Measurements from ENCODE around the gene LRRC3C.

The LRRC3C gene

DNA sequence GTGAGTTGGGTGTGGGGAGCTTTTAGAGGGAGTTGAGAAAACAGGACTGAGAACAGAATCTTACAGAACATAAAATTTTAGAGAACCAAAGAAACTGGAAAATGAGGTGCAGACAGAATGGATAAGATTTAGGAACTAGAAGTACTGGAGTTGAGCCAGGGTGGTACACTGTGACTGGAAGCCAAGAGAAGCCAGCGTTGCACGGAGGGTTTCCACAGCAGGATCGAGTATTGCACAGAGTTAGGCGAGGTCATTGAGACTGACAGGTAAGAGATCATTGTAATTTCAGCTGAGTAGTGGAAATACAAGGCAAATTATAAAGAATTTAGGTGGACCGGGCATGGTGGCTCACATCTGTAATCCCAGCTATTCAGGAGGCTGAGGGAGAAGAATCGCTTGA, 41.8 kb downstream of the LRRC3C start:
- TF ChIP-seq CTCF (IDR thresholded peaks at IDR 0.05; ENCODE audit: low read length, missing control alignments), result no peak
- H3K4me3 ChIP-seq (replicated peaks; ENCODE audit: low read depth, low read length), result no peak overlapping the region
- DNase-seq (ENCODE audit: low read depth), result no peak

GRCh38 chr17:39970157-39970692, 42.7 kb downstream of the LRRC3C start:
- no peak for TF ChIP-seq CTCF (IDR thresholded peaks at IDR 0.05; ENCODE audit: low read length, missing control alignments)
- no peak overlapping the region for H3K4me3 ChIP-seq (replicated peaks; ENCODE audit: low read depth, low read length)
- no peak for DNase-seq (ENCODE audit: low read depth)

DNA sequence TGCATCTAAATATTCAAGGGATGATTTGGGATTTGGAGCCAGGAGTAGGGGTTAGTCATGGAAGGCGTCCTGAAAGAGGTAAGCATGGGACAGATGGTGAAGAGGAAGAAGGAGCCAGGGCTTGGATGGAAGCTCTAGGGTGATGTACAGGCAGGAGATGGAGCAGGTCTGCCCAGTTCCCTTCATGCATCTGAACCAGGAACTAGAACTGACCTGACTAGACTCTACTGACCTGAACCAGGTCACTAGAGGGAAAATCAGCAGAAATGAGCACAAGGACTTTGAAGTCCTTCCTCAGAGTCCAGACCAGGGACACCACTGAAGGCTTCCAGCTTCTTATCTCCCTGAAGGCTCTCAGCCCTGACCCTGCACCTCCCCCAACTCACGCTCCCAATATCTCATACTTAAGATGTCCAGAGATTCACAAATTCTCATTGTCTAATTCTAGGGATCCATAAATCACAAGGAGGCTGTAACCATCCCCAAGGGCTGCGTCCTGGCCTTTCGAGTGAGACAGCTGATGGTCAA, 43.6 kb downstream of the LRRC3C start:
- DNase-seq (ENCODE audit: low read depth), result no peak
- H3K4me3 ChIP-seq (replicated peaks; ENCODE audit: low read depth, low read length), result no peak overlapping the region
- TF ChIP-seq CTCF (IDR thresholded peaks at IDR 0.05; ENCODE audit: low read length, missing control alignments), result no peak

GRCh38 chr17:39972271-39972670, 44.7 kb downstream of the LRRC3C start:
- no peak for TF ChIP-seq CTCF (IDR thresholded peaks at IDR 0.05; ENCODE audit: low read length, missing control alignments)
- DNase-seq (ENCODE audit: low read depth), result no peak
- no peak overlapping the region for H3K4me3 ChIP-seq (replicated peaks; ENCODE audit: low read depth, low read length)

- no peak for TF ChIP-seq CTCF (IDR thresholded peaks at IDR 0.05; ENCODE audit: low read length, missing control alignments)
- H3K4me3 ChIP-seq (replicated peaks; ENCODE audit: low read depth, low read length), result no peak overlapping the region
- peak; percentile 53 for DNase-seq (ENCODE audit: low read depth)
Observed at GRCh38 chr17:39973496-39973895, 46.0 kb downstream of the LRRC3C start.

DNA sequence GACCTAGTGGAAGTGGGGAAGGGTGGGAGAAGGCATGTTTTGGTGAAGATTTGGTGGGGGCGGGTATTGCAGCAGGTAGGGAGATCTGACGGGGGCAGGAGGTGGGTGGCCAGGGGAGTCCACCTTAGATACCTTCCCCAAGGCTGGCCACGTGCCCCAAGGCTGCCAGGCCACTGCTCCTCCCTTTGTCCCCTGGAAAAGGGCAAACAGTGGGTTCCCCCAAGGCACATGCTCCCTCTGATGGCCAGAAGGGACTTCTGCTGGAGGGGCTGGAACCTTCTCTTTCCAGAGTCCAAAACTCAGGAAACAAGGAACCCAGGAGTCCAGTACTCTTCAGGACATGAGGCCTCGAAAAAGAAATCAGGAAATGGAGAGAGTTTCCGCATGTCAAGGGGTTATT, 46.9 kb downstream of the LRRC3C start:
- H3K4me3 ChIP-seq (replicated peaks; ENCODE audit: low read depth, low read length), result no peak overlapping the region
- TF ChIP-seq CTCF (IDR thresholded peaks at IDR 0.05; ENCODE audit: low read length, missing control alignments), result no peak
- DNase-seq (ENCODE audit: low read depth), result no peak

DNA sequence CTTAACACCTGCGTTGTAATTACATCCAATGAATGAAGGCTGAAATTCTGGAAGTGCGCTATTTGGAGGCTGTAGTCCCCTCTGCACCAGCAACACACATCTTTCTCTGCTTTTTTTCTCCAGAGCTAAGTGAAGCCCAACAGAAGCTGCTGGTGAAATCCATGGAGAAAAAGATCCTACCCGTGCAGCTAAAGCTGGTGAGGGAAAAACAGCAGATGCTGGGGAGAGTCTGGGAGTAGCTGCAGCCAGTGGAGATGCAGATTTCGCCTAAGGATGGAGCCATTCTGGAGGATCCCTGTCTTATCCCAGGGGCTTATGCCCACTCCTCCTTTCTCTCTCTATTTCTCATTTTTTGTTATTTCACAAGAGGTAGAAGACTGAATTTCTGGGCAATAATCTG, 48.3 kb downstream of the LRRC3C start:
- H3K4me3 ChIP-seq (replicated peaks; ENCODE audit: low read depth, low read length), result no peak overlapping the region
- TF ChIP-seq CTCF (IDR thresholded peaks at IDR 0.05; ENCODE audit: low read length, missing control alignments), result no peak
- no peak for DNase-seq (ENCODE audit: low read depth)
